IPS DF 4.7 (cell line): ENCODE results near the gene SLC9A2.

Source experiments
- DNase-seq: peaks from one replicate; pipeline ENCODE4 v3.0.0-alpha.2; 2013; ENCODE audit warnings: low spot score; ENCODE audit errors: extremely low read depth

Gene SLC9A2

DNA sequence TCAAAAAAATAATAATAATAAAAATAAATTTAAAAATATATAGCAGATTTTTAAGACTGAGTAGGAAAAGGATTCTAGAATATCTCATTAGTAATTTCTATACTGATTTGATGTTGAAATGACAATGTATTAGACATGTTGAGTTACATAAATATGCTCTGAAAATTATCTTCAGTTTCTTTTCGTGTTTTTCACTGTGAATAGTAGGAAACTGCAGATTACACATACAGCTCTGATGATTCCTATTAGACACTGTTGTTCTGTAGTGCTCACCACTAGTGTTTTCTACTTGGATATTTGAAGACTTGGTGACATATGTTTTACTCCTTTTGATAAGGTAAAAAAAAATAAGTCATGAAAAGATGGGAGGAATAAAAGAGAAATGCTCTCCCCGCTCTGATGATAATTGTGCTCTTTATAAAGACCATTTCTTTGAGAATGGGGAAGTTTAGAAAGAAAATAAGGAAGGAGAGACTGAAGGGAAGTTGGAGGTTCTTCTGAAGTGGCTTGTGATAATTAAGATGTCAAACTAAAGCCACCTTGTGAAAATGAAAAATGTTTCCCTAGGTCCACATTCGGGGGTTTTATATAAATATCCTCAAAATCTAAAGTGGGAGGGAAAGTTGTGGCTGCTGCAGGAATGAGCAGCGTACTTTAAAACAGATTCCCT, 52.9 kb downstream of the SLC9A2 start:
- DNase-seq = no peak

DNA sequence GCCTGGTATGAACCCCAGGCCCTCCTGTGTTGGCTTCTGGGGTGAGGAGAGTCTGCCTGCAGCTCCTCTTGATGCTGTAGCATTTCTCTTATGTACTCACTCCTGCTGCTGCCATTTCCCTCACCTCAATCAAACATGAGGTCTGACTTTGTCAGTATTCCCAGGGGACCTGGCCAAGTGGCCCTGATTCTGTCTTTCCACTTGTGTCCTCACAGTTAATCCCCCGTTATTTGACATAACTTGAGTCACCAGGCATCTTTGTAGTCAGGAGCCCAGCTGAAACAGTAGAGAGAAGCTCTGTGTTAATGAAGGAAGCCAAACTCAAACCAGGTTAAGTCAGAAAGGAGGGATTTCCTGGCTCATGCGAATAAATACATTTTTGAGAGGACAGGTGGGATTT, 55.0 kb downstream of the SLC9A2 start:
- no peak for DNase-seq

DNA sequence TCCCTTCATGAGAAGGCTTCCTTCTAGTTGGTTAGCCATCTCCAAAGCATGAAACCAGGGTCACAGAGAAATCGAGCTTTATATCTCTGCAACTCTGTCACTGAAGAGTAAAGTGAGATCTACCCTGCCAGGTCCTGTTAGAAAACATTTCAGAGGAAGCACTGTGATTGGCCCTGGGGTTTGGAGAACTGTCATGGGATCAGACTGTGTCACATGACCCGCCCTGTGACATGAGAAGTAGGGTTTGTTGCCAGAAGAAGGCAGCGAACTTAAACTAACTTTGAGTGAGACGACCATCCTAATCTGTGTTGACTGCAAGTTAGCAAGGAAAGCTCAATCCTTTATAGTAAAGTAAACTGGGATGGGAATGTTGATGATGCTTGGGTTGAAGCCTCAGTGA, 55.5 kb downstream of the SLC9A2 start:
- DNase-seq = no peak

DNA sequence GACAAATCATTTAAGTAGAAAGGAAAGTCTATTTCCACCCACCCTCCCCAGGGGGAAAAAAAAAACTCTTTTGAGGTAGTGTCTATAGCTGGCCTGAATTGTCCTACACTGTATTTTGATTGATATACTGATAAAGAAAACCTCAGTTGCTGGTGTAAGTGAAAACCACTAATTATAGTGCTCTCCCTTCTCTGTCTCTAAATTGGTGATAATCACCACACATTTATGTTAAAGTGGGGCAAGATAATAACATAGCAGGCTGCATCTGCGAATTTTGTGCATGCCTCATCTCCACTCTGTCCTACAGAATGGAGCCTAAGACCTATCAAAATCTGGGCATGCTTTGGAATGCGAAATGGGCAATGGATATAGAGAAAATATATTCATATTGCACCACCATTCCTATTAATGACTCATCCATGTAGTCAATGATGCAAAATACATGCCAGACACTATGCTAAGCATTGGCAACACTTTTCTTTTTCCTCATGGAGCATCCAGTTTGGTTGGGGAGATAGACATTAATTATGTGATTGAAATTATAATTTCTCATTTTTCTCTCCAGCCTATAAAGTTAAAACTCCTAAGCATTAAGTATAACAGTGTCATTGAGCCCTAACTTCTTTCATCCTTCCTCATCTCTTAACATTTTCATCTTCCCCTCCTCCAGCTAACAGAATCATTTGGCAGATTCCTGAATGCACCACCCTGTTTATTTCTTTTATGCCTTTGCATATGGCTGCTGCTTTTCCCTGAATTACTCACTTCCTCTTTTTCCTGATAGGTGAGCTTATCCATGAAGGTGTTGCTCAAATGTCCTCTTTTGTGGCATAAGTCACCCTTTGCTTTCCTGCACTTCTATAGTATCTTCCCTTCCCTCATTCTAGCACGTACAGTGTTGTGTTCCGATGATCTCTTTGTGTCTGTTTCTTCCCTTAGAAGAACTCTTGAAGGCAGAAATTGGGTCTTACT, 58.2 kb downstream of the SLC9A2 start:
- DNase-seq = no peak

DNA sequence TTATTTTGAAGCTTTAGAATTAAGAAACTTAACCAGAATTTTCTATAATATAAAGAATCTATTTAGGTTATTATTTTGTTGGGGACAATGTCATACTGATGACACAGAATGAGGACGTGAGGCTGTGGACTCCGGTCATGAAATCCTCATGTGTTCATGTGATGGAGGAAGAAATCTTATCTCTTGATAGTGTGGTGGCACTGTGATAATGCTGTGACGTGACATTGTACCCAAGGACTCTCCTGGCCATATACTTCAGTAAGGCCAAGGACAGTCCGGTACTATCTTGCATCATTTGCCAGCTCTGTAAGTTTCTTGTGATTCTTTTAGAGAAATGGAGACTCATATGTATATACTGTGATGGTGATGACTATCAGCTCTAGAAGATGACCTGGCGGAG, 59.1 kb downstream of the SLC9A2 start:
- no peak for DNase-seq

DNA sequence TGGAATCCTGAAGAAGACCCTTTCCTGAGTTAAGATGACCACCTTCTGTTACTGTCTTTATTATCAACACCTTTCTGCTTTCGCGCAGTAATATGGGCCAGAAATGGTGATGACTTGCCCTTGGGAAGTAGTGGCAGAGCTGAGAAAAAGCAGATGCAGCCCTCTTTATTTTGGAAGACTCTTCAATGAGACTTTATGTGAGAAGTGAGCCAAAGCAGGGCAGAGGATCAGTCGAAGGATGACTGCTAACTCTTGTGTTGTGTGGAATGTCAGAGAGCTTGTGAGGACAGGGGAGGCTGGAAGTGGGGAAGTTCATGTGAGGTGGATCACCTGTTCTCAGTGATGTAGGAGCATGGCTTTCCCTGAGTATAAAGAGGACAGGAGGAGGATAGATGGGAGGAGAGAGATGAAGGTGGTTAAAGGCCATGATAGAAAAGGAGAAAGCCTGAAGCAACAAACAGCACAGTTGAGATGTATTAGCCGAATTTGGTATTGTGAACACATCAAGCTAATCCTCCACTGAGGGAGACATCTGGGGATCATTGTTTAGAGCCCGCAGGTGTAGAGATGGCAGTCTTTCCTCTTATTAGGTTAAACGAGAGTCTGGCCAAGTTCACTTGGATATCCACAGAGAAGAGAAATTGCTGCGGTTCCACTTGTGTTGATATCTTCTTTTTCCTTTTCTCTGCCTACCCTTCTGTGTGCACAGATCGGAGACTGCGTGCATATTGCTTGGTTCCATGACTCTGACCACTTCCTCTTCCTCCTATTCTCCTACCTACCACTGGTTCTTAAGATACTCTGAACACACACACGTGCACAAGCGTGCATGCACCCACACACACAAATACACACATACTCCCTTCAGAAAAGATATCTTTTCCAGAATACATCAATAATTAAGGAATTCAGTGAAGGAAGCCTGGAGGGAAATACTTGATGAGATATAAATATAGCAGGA, 67.4 kb downstream of the SLC9A2 start:
- no peak for DNase-seq

DNA sequence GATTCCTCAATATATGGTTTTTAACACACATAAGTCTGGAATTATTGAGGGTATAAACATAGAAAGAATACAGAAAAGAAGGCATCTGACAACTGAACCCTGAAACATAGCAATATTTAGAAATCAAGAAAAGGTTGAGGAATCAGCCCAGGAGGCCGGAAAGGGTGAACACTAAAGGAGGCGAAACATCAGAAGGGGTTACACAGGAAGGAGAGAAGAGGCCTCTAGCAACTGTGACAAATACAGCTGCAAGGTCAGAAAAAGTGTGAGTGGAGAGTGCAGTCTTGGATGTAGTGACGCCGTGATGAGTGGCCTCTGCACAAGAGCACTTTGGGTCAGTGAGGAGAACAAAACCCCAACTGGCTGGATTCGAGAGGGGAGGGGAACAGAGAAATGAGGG, 70.7 kb downstream of the SLC9A2 start:
- DNase-seq = no peak

DNA sequence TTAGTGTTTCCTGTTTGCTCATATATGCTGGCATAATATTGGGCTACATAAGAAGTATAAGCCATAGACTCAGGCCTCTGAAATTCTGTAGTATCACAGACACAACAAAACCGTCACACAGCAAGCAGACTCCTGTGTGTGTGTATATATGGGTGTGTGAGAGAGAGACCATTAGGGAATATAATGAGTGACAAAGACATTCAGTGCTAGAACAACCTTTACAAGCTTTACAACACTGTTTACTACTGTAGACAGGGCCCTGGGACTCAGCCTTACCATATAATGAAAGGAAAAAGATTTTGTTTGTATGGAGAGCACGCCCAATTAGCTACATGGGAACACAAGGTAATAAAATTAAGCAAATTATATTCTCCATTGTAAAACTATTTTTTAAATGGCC, 77.1 kb downstream of the SLC9A2 start:
- DNase-seq = no peak

DNA sequence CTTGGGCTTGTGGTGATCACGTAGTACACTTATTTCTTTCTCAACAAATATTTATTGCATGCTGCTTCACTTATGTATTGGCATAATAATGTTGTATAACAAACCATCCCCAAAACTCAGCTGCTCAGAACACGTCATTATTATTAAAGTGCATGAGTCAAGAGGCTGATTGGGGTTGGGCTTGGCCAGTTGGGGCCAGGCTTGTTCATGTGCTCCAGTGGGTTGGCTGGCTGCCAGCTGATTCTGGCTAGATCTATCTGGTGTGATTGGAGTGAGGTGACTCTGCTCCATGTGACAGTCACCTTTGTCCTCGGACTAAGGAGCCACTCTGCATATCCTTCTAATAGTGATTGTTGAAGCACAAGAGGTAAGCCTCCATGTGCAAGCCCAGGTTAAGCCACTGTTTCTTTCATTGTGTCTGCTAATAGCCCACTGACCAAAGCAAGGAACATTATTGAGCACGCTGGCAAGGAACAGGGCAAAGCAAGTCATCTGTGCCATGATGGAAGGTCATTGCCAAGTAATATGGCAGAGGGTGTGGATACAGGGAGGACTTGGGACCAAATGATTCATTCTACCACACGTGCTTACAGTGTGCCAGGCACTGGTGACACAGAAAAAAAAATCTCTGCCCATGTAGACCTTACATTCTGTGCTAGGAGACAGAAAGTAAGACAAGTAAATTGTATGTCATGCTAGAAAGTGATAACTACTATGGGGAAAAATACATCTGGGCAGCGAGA, 79.2 kb downstream of the SLC9A2 start:
- no peak for DNase-seq

DNA sequence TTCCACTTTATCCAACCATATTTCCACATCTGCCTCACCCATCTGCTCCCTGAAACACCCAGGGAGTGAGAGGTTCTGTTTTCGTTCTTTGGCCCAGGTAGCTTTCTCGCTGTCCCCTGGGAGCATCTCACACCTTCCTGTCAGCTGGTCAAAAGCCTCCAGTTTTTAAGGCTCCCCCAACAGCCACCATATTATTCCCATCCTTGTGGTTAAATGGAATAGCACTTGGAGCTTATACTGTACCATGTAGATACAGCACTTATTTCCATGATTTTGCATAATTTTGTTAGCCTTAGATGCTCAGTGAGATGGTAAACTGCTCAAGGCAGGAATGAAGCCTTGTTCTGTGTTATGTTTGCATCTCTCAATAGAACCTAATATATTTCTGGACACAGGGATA, 84.0 kb downstream of the SLC9A2 start:
- no peak for DNase-seq

DNA sequence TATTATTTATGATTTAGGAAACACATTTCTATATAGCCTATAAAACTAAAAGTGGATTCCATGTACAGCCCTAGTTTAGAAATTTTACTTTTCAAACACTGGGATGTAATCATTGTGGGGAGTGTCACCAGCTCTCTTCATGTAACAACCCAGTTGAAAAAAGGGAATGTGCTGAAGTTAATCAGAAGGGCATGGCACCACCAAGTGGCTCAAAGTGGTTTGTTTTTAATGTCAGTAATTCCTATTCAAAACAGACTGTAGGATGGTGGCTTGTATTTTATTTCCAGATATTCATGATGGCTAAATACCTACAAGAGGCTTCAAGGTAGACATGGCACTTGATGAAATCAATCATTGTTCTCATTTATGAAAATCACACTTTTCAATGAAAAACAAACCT, 84.4 kb downstream of the SLC9A2 start:
- no peak for DNase-seq

DNA sequence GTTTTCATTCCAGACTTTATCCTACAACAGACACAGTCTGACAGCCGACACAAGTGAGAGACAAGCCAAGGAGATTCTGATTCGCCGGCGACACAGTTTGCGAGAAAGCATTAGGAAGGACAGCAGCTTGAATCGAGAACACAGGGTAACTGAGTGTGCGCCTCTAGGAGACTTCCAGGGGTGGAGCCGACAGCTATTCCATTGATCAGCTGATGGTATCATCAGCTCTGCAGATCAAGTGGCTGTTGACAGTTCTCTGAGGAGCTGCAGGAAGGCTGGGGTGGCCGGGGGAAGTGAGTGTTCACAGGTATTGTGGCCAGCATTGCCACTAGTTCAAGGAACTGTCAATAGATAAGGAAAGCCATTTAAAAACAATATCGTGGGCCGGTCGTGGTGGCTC, 85.2 kb downstream of the SLC9A2 start:
- DNase-seq = no peak

DNA sequence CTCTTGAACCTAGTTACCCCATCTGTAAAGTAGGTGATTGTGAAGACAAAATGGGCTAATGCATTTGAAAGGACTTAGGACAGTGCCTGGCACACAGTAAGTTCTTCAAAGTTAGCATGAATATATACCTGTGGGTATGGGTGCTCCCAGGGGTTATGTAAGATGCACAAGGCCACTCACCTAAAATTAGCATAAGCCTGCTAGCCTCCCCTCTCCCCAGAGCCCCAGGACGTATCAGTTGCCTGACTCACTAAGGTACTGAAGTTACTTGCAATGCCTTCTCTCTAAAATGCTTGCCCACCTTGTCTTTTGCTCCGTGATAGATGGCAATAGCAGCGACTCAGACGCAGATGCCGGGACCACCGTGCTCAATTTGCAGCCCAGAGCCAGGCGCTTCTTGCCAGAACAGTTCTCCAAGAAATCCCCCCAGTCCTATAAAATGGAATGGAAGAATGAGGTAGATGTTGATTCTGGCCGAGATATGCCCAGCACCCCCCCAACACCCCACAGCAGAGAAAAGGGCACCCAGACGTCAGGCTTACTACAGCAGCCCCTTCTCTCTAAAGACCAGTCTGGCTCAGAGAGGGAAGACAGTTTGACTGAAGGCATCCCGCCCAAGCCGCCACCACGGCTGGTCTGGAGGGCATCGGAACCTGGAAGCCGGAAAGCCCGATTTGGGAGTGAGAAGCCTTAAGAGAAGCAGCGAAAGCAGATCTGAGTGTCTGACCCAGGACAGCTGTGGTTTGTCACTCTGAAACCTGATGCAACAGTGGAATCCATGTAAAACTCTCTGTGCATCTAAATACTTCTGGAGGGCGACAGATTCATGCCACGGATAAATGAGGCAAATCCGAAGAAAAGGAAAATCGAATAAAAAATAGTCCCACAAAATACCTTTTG, 88.7 kb downstream of the SLC9A2 start:
- DNase-seq = no peak

DNA sequence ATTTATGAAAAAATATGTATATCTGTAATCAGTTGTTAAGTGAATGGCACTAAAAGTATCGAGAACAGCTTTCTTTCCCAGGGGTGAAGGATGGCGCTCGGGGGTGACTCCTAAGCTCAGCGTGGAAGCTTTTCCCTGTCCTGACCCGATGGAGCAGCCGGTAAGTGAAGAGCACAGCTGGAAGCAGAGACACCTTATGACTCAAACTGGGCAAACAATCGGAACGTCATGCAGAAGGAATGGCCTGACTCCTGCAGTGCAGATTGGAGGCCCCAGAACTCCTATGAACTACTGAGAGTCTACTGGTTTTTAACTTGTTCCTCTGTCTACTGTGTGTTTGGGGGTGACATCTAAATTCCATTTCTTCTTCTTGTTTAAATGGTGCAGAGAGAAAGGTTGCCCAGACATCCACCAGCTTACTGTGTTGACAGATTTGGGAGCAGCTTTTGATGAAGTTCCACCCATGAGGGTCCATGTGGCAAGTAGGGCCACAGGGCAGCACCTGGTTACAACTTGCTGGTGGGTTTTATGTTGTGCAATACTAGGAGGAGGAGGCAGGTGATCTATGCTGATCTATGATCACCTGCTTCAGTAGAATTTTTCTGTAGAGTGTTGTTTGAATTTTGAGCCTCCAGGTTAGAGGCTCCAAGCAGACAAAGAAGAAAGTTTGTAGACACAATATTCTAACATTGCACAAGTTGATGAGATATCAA, 89.7 kb downstream of the SLC9A2 start:
- no peak for DNase-seq

DNA sequence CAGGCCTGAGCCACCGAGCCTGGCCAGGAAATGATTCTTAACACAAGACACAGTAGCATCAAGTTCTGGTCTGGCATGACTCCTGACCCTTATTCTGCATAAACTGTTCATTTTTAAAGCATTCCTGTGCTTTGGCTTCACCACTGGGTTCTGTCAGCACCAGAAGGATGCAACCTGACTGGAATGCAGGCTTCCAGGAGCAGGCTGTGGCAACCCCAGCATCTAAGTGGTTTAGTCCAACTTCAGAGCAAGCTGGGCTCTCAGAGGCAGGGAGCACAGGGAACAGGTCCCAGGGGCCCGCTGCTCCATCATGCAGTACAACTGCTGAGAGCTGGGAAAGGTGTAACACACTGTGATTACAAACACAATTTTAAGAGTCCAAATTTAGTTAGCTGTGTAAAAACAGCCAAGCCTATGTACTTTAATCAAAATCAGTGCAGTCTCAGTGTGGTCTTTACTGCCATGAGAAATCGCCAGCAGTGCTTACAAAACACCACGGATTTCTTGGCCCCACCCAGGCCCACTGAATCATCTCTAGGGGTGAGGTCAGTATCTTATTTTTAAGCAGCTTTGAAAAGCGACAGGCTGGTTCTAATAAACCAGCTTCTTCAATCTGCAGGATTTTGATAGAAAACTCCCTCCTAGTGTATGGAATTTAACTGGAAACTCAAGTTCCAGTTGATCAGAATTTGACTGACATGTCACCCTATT, 98.1 kb downstream of the SLC9A2 start:
- no peak for DNase-seq

DNA sequence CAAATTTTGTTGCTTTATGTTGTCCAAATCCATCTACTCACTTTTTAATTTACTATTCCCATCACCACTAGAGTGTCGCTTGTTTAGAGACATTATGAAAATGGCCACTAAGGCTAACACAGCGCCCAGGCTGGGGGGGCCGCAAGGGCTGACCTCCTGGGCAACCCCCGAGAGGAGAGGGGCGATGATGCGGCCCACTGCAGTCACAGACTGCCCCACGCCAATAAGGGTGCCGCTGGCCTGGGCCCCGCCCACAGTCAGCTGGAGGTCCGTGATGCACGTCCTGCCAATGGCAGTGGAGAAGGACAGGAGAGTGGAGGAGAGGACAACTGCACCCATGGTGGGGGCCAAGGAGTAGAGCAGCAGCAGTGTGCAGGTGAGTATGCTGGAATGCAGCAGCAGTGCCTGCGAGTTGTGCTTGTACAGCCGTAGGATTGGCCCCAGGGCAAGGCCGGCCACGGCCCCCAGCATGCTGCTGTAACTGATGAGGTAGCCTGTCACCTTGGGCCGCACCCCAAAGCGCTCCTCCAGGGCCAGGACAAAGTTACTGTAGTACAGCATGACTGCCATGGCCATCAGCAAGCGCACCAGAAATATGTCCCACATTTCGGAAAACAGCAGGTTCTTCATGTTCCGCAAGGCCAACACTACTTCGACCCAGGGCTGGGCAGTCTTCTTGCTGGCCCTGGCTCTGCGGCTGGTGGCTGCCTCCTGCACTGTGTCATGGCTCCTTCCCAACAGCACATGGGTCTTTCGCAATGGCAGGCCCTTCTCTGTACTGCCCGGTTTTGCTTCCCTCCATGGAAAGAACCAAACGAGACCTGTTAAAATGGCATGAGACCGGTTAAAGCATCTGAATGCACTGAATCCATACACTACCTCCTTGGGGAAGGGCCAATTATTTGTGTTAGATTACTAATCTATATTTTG, 99.3 kb downstream of the SLC9A2 start:
- DNase-seq = no peak

DNA sequence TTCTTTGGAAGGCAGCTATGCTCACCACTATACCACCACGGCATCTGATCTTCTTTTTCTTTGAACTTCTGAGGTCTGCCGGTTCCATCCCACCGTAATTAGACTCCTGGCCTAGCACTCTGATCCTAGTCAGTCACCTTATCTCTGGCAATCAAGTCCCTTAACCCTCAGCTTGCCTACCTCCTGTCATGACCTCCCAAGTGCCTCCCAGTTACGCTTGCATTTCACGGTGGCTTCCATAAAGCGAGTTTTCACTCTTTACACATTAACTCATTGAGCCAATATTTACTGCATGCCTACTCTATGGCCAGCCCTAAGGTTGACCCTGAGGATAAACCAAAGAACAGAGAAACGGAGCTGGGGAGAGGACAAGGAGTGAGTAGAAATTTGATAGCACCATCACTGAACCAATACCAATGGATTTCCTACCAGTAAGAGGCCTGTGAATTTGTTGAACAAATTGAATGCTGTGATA, 104.7 kb downstream of the SLC9A2 start:
- no peak for DNase-seq
